HCT116 (cell line): Measurements from ENCODE around the gene NFIA. TPM values are rescaled to one million over a fixed set of nuclear protein-coding genes. Genes with fewer than 3 reads are reported as not detected.

Experiments
- ATAC-seq: fragments of 200-7000 bp; cut with Tn5 transposase; 2 replicates; pipeline ENCODE4 v1.9.1; 2020; ENCODE audit warnings: mild to moderate bottlenecking, moderate library complexity
- BruUV-seq: library from RNA; stranded (reverse); fragments of 400-500 nt; replicated peaks from 2 replicates; lab custom pipeline; 2021; lab: Mats Ljungman, UMichigan
- CTCF ChIA-PET: fragments of 300-600 bp; sonication (Branson Sonifier 250); formaldehyde crosslinking; loops from one replicate; lab custom pipeline; 2021; ENCODE audit warnings: antibody characterized with exemption; lab: Charles Lee
- POLR2A ChIA-PET: fragments of 300-600, 350-600 bp; sonication (Branson Sonifier 250); formaldehyde crosslinking; loops from one replicate; lab custom pipeline; 2021; ENCODE audit warnings: antibody characterized with exemption; lab: Charles Lee
- RAD21 ChIA-PET, 2 experiments: fragments of 300-600 bp; sonication (Branson Sonifier 250); formaldehyde crosslinking; loops; one replicate each; lab custom pipeline; 2023; ENCODE audit warnings: low total read pairs in 2 of 2; ENCODE audit not compliant: uncharacterized antibody in 2 of 2, unreplicated experiment in 2 of 2, low non-redundant PET in 1 of 2; lab: Charles Lee
- DNase-seq: peaks from one replicate; pipeline ENCODE4 v3.0.0-alpha.2; 2010; ENCODE audit warnings: low read depth, low spot score
- H2AFZ ChIP-seq: fragments of 200-600 bp; shearing (Covaris generic), sonication (generic); 2 replicates; pipeline ENCODE4 v1.6.1; 2017; ENCODE audit warnings: low read depth, mixed run types, mixed read lengths, antibody characterized with exemption, low read length; ENCODE audit not compliant: poor library complexity, severe bottlenecking
- H3K27ac ChIP-seq: 2 replicates; pipeline ENCODE4 v1.5.1; 2012; ENCODE audit warnings: low read depth, low read length
- H3K27me3 ChIP-seq: fragments of 200-600 bp; sonication (generic); 2 replicates; pipeline ENCODE4 v1.6.1; 2016; ENCODE audit warnings: mixed run types, low read length, mixed read lengths; ENCODE audit not compliant: insufficient read depth
- H3K36me3 ChIP-seq, 2 experiments: fragments of 200-500 bp in 1 of 2; fragments of 200-600 bp in 1 of 2; sonication (Bioruptor generic) in 1 of 2; sonication (generic) in 1 of 2; 2 replicates each; pipeline versions ENCODE4 v1.5.1 to v1.6.1; 2014 to 2016; ENCODE audit warnings: low read length in 2 of 2, inconsistent platforms in 1 of 2, mixed read lengths in 1 of 2, mixed run types in 1 of 2; ENCODE audit not compliant: insufficient read depth in 2 of 2, control insufficient read depth in 1 of 2
- H3K4me1 ChIP-seq, 2 experiments: fragments of 200-600 bp in 1 of 2; sonication (generic) in 1 of 2; 2 replicates each; pipeline versions ENCODE4 v1.5.1 to v1.6.1; 2012 to 2017; ENCODE audit warnings: low read length in 2 of 2, inconsistent platforms in 1 of 2, mild to moderate bottlenecking in 1 of 2, mixed read lengths in 1 of 2, mixed run types in 1 of 2, moderate library complexity in 1 of 2; ENCODE audit not compliant: insufficient read depth in 2 of 2, control insufficient read depth in 1 of 2
- H3K4me2 ChIP-seq: fragments of 200-600 bp; sonication (generic); 2 replicates; pipeline ENCODE4 v1.6.1; 2017; ENCODE audit warnings: mixed run types, low read length, mixed read lengths
- H3K4me3 ChIP-seq, 2 experiments: fragments of 200-600 bp in 1 of 2; sonication (generic) in 1 of 2; replicated peaks in 1 of 2; 2 replicates each; pipeline ENCODE4 v1.5.1; 2011 to 2016; ENCODE audit warnings: low read length in 2 of 2, control low read depth in 1 of 2, low read depth in 1 of 2, mild to moderate bottlenecking in 1 of 2, mixed read lengths in 1 of 2, mixed run types in 1 of 2
- H3K79me2 ChIP-seq: fragments of 200-600 bp; sonication (generic); 2 replicates; pipeline ENCODE4 v1.6.1; 2017; ENCODE audit warnings: mild to moderate bottlenecking, mixed run types, low read length, moderate library complexity, mixed read lengths; ENCODE audit not compliant: insufficient read depth
- H3K9ac ChIP-seq: fragments of 200-600 bp; sonication (generic); 2 replicates; pipeline ENCODE4 v1.6.1; 2016; ENCODE audit warnings: low read length, mixed read lengths
- H3K9me2 ChIP-seq: fragments of 200-600 bp; sonication (generic), shearing (Covaris generic); 2 replicates; pipeline ENCODE4 v1.6.1; 2017; ENCODE audit warnings: mixed run types, mild to moderate bottlenecking, moderate library complexity; ENCODE audit not compliant: insufficient read depth
- H3K9me3 ChIP-seq, 2 experiments: fragments of 200-500 bp in 1 of 2; fragments of 200-600 bp in 1 of 2; sonication (Bioruptor generic) in 1 of 2; sonication (generic) in 1 of 2; 2 replicates each; pipeline ENCODE4 v1.6.1; 2014 to 2017; ENCODE audit warnings: low read length in 2 of 2, mixed read lengths in 2 of 2, inconsistent platforms in 1 of 2, low read depth in 1 of 2, mild to moderate bottlenecking in 1 of 2, mixed run types in 1 of 2, moderate library complexity in 1 of 2; ENCODE audit not compliant: control insufficient read depth in 1 of 2, insufficient read depth in 1 of 2
- H4K20me1 ChIP-seq: fragments of 200-600 bp; sonication (generic), shearing (Covaris generic); 2 replicates; pipeline ENCODE4 v1.6.1; 2017; ENCODE audit warnings: mixed run types, mild to moderate bottlenecking, moderate library complexity; ENCODE audit not compliant: insufficient read depth
- CEBPB ChIP-seq: IDR thresholded peaks from 2 replicates; pipeline ENCODE4 v1.6.1; 2012; ENCODE audit warnings: low read depth
- SP1 ChIP-seq: IDR thresholded peaks from 2 replicates; pipeline ENCODE4 v1.6.1; 2012; ENCODE audit warnings: low read depth
- TCF7L2 ChIP-seq: IDR thresholded peaks from 2 replicates; pipeline ENCODE4 v1.7.0; 2011; ENCODE audit warnings: borderline replicate concordance, inconsistent platforms; ENCODE audit not compliant: insufficient read depth, insufficient read length; ENCODE audit errors: extremely low read depth
- YY1 ChIP-seq: IDR thresholded peaks from 2 replicates; pipeline ENCODE4 v1.6.1; 2011; ENCODE audit warnings: low read length, low read depth, moderate library complexity, mild to moderate bottlenecking; ENCODE audit not compliant: insufficient replicate concordance; ENCODE audit errors: extremely low read depth
- intact Hi-C: fragments of 100-400 bp; cut with micrococcal nuclease; formaldehyde crosslinking; loops from 2 replicates; pipeline ENCODE4 v1.10.0; 2022
- total RNA-seq: library from RNA; stranded (reverse); gene quantifications from one replicate; pipeline ENCODE4 v1.2.1, GENCODE V29; 2021; ENCODE audit not compliant: unreplicated experiment
- TF ChIP-seq, protein P1 (sequence below): IDR thresholded peaks from 2 replicates; pipeline ENCODE4 v1.6.1; 2012
- TF ChIP-seq, protein P2 (sequence below): IDR thresholded peaks from 2 replicates; pipeline ENCODE4 v1.6.1; 2012; ENCODE audit warnings: low read depth

The NFIA gene
- total RNA-seq, 1 experiment from 2014 or later, result 17.2 TPM

DNA sequence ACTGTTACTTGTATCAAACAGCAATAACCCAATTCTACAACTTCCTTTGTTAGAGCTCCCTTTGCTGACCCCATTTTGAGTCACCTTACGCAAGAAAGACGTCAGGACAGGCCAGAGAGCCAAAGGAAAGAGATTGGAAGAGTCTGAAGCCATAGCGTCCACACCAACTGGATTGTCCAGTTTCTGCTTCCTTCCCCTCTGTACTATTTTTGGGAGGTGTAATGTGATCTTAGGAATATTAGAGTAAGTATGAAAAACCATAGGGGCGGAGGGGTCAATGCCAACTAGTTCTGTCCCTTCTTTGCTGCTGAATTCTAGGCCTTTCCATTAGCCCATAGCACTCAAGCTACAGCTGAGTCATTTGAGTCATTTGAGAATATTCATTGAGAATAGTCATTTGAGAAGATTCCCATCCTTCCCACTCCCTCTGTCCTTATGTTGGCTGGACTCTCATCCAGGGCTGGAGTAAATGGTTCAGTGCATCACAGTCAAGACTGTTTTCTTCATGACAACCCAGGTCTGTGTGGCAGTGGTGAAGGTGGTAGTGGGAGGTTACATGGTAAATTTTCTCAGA, 14.8 kb upstream of the NFIA start:
- DNase-seq, result no peak
- RAD21 ChIA-PET, result no interaction called here
- no peak overlapping the region for H3K9ac ChIP-seq
- no peak for ATAC-seq
- no TSS peak for BruUV-seq
- POLR2A ChIA-PET, result interaction anchor here (1.5 kb wide), 1 partner anchor 11 kb away, joined by 3 read pairs; no protein-coding TSS in a partner anchor
- intact Hi-C loops, result no loop called here
- no peaks in the 10 kb centered on the region for H3K79me2 ChIP-seq
- no peaks in the 10 kb centered on the region for H3K9me3 ChIP-seq
- no peaks in the 10 kb centered on the region for H3K9me2 ChIP-seq
- H3K36me3 ChIP-seq, result no peaks in the 10 kb centered on the region
- H3K4me2 ChIP-seq, result peak overlapping the region; percentile 22; the same call in 1 of the 2 replicates
- no peaks in the 10 kb centered on the region for H3K27me3 ChIP-seq
- no peaks in the 10 kb centered on the region for H4K20me1 ChIP-seq
- no peak overlapping the region for H3K27ac ChIP-seq
- TF ChIP-seq, protein P1, sequence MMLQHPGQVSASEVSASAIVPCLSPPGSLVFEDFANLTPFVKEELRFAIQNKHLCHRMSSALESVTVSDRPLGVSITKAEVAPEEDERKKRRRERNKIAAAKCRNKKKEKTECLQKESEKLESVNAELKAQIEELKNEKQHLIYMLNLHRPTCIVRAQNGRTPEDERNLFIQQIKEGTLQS, result no peak
- TF ChIP-seq CEBPB, result 0 out of 2 replicates have a peak, but pooled peaks have one; percentile 26
- peak; percentile 48 for TF ChIP-seq SP1
- TF ChIP-seq, protein P2, sequence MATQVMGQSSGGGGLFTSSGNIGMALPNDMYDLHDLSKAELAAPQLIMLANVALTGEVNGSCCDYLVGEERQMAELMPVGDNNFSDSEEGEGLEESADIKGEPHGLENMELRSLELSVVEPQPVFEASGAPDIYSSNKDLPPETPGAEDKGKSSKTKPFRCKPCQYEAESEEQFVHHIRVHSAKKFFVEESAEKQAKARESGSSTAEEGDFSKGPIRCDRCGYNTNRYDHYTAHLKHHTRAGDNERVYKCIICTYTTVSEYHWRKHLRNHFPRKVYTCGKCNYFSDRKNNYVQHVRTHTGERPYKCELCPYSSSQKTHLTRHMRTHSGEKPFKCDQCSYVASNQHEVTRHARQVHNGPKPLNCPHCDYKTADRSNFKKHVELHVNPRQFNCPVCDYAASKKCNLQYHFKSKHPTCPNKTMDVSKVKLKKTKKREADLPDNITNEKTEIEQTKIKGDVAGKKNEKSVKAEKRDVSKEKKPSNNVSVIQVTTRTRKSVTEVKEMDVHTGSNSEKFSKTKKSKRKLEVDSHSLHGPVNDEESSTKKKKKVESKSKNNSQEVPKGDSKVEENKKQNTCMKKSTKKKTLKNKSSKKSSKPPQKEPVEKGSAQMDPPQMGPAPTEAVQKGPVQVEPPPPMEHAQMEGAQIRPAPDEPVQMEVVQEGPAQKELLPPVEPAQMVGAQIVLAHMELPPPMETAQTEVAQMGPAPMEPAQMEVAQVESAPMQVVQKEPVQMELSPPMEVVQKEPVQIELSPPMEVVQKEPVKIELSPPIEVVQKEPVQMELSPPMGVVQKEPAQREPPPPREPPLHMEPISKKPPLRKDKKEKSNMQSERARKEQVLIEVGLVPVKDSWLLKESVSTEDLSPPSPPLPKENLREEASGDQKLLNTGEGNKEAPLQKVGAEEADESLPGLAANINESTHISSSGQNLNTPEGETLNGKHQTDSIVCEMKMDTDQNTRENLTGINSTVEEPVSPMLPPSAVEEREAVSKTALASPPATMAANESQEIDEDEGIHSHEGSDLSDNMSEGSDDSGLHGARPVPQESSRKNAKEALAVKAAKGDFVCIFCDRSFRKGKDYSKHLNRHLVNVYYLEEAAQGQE, result no peak
- H3K4me1 ChIP-seq, result peaks cover 0 to 9% of the 10 kb centered on the region in 2 experiments; a peak in 1 of 4 replicates
- H2AFZ ChIP-seq, result no peak overlapping the region
- CTCF ChIA-PET, result interaction anchor here (0.9 kb wide), 1 partner anchor 17 kb away, joined by 3 read pairs; no protein-coding TSS in a partner anchor
- no peak overlapping the region for H3K4me3 ChIP-seq

DNA sequence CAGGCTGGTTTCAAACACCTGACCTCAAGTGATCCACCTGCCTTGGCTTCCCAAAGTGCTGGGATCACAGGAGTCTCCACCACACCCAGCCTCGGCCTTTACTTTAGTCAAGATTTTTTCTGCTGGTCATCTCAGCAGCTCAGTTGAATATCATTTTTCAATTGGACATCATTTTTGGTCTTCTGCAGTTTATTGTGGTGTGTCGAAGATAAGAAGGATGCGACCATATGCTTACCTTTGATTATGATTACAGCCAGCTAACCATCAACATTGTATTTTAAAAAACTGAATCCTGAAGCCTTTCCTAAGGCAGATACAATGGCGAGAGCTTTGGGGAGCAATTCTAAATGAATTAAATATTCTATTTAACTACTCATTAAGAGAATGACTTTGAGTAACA, 12.3 kb upstream of the NFIA start:
- Histone ChIP-seq H3K9ac (no peak overlapping the region), H3K9me3 (no peaks in the 10 kb centered on the region), H3K27ac (no peak overlapping the region), H3K4me1 (peaks cover 0 to 9% of the 10 kb centered on the region in 2 experiments; a peak in 1 of 4 replicates), H3K9me2 (no peaks in the 10 kb centered on the region), H3K79me2 (no peaks in the 10 kb centered on the region), H3K36me3 (no peaks in the 10 kb centered on the region), H3K4me2 (no peak overlapping the region), H3K4me3 (no peak overlapping the region), H4K20me1 (no peaks in the 10 kb centered on the region), H3K27me3 (no peaks in the 10 kb centered on the region), H2AFZ (no peak overlapping the region)
- no TSS peak for BruUV-seq
- POLR2A ChIA-PET, result no interaction called here
- no peak for ATAC-seq
- DNase-seq, result no peak
- CTCF ChIA-PET, result no interaction called here
- no peak for TF ChIP-seq YY1
- TF ChIP-seq TCF7L2, result no peak
- intact Hi-C loops, result no loop called here
- RAD21 ChIA-PET, result no interaction called here
